Activated T-helper 1 cell treated with anti-CD3 and anti-CD28 coated beads, Interleukin-12 subunit alpha, Interleukin-12 subunit beta, Interleukin-2, Interleukin-4 antibody, amounts not matched to agents 30 ng/mL and 10 ng/mL and 1 ng/mL, durations not matched to agents 14 hours and 24 hours and 36 hours (primary cell): ENCODE results near the gene FGFR3. TPM values are rescaled to one million over a fixed set of nuclear protein-coding genes. Genes with fewer than 3 reads are reported as not detected.

Experiments used
- DNase-seq: peaks from one replicate; pipeline ENCODE4 v3.0.0; 2021; ENCODE audit warnings: low spot score
- H3K27ac Mint-ChIP-seq: one replicate; pipeline ENCODE4 v1.8.0; 2021; ENCODE audit warnings: mild to moderate bottlenecking, mixed read lengths
- H3K27me3 Mint-ChIP-seq: one replicate; pipeline ENCODE4 v1.8.0; 2022; ENCODE audit warnings: mild to moderate bottlenecking, moderate library complexity, mixed read lengths; ENCODE audit not compliant: insufficient read depth
- H3K36me3 Mint-ChIP-seq: one replicate; pipeline ENCODE4 v1.8.0; 2021; ENCODE audit warnings: low read depth, mixed read lengths
- H3K4me1 Mint-ChIP-seq: one replicate; pipeline ENCODE4 v1.8.0; 2021; ENCODE audit warnings: low read depth, mixed read lengths
- H3K4me3 Mint-ChIP-seq: one replicate; pipeline ENCODE4 v1.8.0; 2021; ENCODE audit warnings: mild to moderate bottlenecking, moderate library complexity, mixed read lengths
- H3K9me3 Mint-ChIP-seq: one replicate; pipeline ENCODE4 v1.8.0; 2021; ENCODE audit warnings: mixed read lengths
- intact Hi-C: fragments of 100-400 bp; cut with micrococcal nuclease; formaldehyde crosslinking; loops from one replicate; pipeline ENCODE4 v1.15.1; 2024
- total RNA-seq: library from RNA; stranded (reverse); gene quantifications from 2 replicates; pipeline ENCODE4 v1.2.3, GENCODE V29; 2022

Gene FGFR3
- total RNA-seq, 1 donor from 2014 or later: 0.29 TPM

GRCh38 chr4:1779588-1780382 lies 13.3 kb upstream of the FGFR3 start:
- no peak for DNase-seq
- no peaks in the 10 kb centered on the region for H3K9me3 Mint-ChIP-seq
- H3K36me3 Mint-ChIP-seq: no peaks in the 10 kb centered on the region
- no peak overlapping the region for H3K27ac Mint-ChIP-seq
- intact Hi-C loops: no loop called here
- H3K4me1 Mint-ChIP-seq: no peaks in the 10 kb centered on the region
- H3K4me3 Mint-ChIP-seq: no peak overlapping the region
- H3K27me3 Mint-ChIP-seq: no peaks in the 10 kb centered on the region

GRCh38 chr4:1780435-1780834 lies 12.7 kb upstream of the FGFR3 start:
- Mint-ChIP-seq H3K4me1 (no peaks in the 10 kb centered on the region), H3K27ac (no peak overlapping the region), H3K4me3 (no peak overlapping the region), H3K36me3 (no peaks in the 10 kb centered on the region), H3K27me3 (no peaks in the 10 kb centered on the region), H3K9me3 (no peaks in the 10 kb centered on the region)
- intact Hi-C loops: no loop called here
- no peak for DNase-seq

GRCh38 chr4:1783015-1783414 lies 10.1 kb upstream of the FGFR3 start:
- intact Hi-C loops: no loop called here
- Mint-ChIP-seq H3K4me3 (no peak overlapping the region), H3K36me3 (no peaks in the 10 kb centered on the region), H3K9me3 (no peaks in the 10 kb centered on the region), H3K27me3 (no peaks in the 10 kb centered on the region), H3K27ac (no peak overlapping the region), H3K4me1 (no peaks in the 10 kb centered on the region)
- no peak for DNase-seq

GRCh38 chr4:1783970-1784369 lies 9.1 kb upstream of the FGFR3 start:
- no peaks in the 10 kb centered on the region for H3K36me3 Mint-ChIP-seq
- no peaks in the 10 kb centered on the region for H3K4me1 Mint-ChIP-seq
- no peaks in the 10 kb centered on the region for H3K9me3 Mint-ChIP-seq
- no peak for DNase-seq
- H3K27me3 Mint-ChIP-seq: no peaks in the 10 kb centered on the region
- intact Hi-C loops: no loop called here
- H3K4me3 Mint-ChIP-seq: no peak overlapping the region
- no peak overlapping the region for H3K27ac Mint-ChIP-seq

- intact Hi-C loops: no loop called here
- H3K27ac Mint-ChIP-seq: no peak overlapping the region
- no peaks in the 10 kb centered on the region for H3K27me3 Mint-ChIP-seq
- no peaks in the 10 kb centered on the region for H3K9me3 Mint-ChIP-seq
- no peak for DNase-seq
- H3K4me1 Mint-ChIP-seq: no peaks in the 10 kb centered on the region
- H3K4me3 Mint-ChIP-seq: no peak overlapping the region
- no peaks in the 10 kb centered on the region for H3K36me3 Mint-ChIP-seq
These were observed 8.7 kb upstream of the FGFR3 start for GRCh38 chr4:1784395-1784788.

- Mint-ChIP-seq H3K4me1 (no peaks in the 10 kb centered on the region), H3K9me3 (no peaks in the 10 kb centered on the region), H3K4me3 (no peak overlapping the region), H3K36me3 (no peaks in the 10 kb centered on the region), H3K27me3 (no peaks in the 10 kb centered on the region), H3K27ac (no peak overlapping the region)
- no peak for DNase-seq
- intact Hi-C loops: no loop called here
These were observed 8.1 kb upstream of the FGFR3 start for GRCh38 chr4:1784789-1785591.

GRCh38 chr4:1785592-1785991 lies 7.5 kb upstream of the FGFR3 start:
- no peak for DNase-seq
- Mint-ChIP-seq H3K9me3 (no peaks in the 10 kb centered on the region), H3K27ac (no peak overlapping the region), H3K36me3 (no peaks in the 10 kb centered on the region), H3K4me1 (no peaks in the 10 kb centered on the region), H3K27me3 (peaks cover 4% of the 10 kb centered on the region), H3K4me3 (no peak overlapping the region)
- intact Hi-C loops: no loop called here

- DNase-seq: no peak
- Mint-ChIP-seq H3K4me1 (no peaks in the 10 kb centered on the region), H3K27me3 (peaks cover 15% of the 10 kb centered on the region), H3K36me3 (no peaks in the 10 kb centered on the region), H3K27ac (no peak overlapping the region), H3K9me3 (no peaks in the 10 kb centered on the region), H3K4me3 (no peak overlapping the region)
- intact Hi-C loops: no loop called here
These were observed 6.3 kb upstream of the FGFR3 start for GRCh38 chr4:1786544-1787362.

GRCh38 chr4:1787411-1788077 lies 5.5 kb upstream of the FGFR3 start:
- intact Hi-C loops: no loop called here
- no peak for DNase-seq
- no peak overlapping the region for H3K27ac Mint-ChIP-seq
- no peaks in the 10 kb centered on the region for H3K36me3 Mint-ChIP-seq
- H3K27me3 Mint-ChIP-seq: peaks cover 17% of the 10 kb centered on the region
- H3K9me3 Mint-ChIP-seq: no peaks in the 10 kb centered on the region
- no peaks in the 10 kb centered on the region for H3K4me1 Mint-ChIP-seq
- no peak overlapping the region for H3K4me3 Mint-ChIP-seq

GRCh38 chr4:1788254-1788973 lies 4.7 kb upstream of the FGFR3 start:
- Mint-ChIP-seq H3K4me3 (no peak overlapping the region), H3K4me1 (no peaks in the 10 kb centered on the region), H3K9me3 (no peaks in the 10 kb centered on the region), H3K27ac (no peak overlapping the region), H3K27me3 (peaks cover 17% of the 10 kb centered on the region), H3K36me3 (no peaks in the 10 kb centered on the region)
- no peak for DNase-seq
- intact Hi-C loops: no loop called here

GRCh38 chr4:1789552-1789951 lies 3.5 kb upstream of the FGFR3 start:
- Mint-ChIP-seq H3K36me3 (no peaks in the 10 kb centered on the region), H3K4me1 (no peaks in the 10 kb centered on the region), H3K27me3 (peaks cover 17% of the 10 kb centered on the region), H3K9me3 (no peaks in the 10 kb centered on the region), H3K27ac (no peak overlapping the region), H3K4me3 (no peak overlapping the region)
- intact Hi-C loops: no loop called here
- DNase-seq: no peak

- no peak for DNase-seq
- Mint-ChIP-seq H3K27ac (no peak overlapping the region), H3K4me3 (no peak overlapping the region), H3K36me3 (no peaks in the 10 kb centered on the region), H3K27me3 (peaks cover 18% of the 10 kb centered on the region), H3K4me1 (no peaks in the 10 kb centered on the region), H3K9me3 (no peaks in the 10 kb centered on the region)
- intact Hi-C loops: no loop called here
These were observed 3.1 kb upstream of the FGFR3 start for GRCh38 chr4:1790005-1790404.
